ENCODE data around the gene NTMT1.

DNA sequence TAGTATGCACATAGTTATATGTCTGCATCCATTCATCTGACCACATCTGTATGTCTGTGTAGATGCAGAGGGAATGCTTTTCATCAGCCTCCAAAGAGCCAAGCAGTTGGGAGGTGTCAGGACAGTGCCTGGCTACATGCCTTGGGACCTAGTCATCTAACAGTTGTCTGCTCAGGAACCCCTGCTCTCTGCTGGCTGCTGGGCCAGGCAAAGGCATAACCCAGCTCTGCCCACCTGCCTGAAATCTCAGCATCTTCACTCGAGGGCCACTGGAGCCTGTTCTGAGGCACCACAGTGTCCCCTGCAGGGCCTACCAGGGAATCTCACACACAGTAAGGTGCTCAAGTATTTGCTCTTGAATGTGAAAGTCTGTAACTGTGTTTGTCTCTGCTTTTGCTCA is 8.8 kb upstream of the NTMT1 start:
- TF ChIP-seq, protein P1, sequence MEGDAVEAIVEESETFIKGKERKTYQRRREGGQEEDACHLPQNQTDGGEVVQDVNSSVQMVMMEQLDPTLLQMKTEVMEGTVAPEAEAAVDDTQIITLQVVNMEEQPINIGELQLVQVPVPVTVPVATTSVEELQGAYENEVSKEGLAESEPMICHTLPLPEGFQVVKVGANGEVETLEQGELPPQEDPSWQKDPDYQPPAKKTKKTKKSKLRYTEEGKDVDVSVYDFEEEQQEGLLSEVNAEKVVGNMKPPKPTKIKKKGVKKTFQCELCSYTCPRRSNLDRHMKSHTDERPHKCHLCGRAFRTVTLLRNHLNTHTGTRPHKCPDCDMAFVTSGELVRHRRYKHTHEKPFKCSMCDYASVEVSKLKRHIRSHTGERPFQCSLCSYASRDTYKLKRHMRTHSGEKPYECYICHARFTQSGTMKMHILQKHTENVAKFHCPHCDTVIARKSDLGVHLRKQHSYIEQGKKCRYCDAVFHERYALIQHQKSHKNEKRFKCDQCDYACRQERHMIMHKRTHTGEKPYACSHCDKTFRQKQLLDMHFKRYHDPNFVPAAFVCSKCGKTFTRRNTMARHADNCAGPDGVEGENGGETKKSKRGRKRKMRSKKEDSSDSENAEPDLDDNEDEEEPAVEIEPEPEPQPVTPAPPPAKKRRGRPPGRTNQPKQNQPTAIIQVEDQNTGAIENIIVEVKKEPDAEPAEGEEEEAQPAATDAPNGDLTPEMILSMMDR (IDR thresholded peaks at IDR 0.05): peak in 1 of 7 experiments; percentile 8
- no peak for TF ChIP-seq POLR2A (IDR thresholded peaks at IDR 0.05)
